HG03045 (cell line): ENCODE data around the gene LRP11.
"Not testable (repeated sequence)": the region's sequence is repeated elsewhere in the genome, so short reads cannot be mapped to it uniquely, and the experiment has no call there.

Experiments
- ATAC-seq: cut with Tn5 transposase; IDR thresholded peaks from one replicate; pipeline ENCODE4 v1.9.1; 2021; ENCODE audit warnings: mild to moderate bottlenecking, moderate library complexity; ENCODE audit not compliant: unreplicated experiment

Gene LRP11

GRCh38 chr6:149897855-149898744 is 33.9 kb upstream of the LRP11 start, which contains the start of gene RAET1E:
Gene RAET1E (minus strand): TSS chr6:149898113. CDS start chr6:149890901, 7,212 bp downstream.
- no peak for ATAC-seq

GRCh38 chr6:149897015-149897697 is 33.0 kb upstream of the LRP11 start:
- ATAC-seq: no peak

GRCh38 chr6:149896491-149896890 is 32.3 kb upstream of the LRP11 start:
- ATAC-seq: no peak

- no peak for ATAC-seq
Measured at GRCh38 chr6:149895833-149896271, 31.7 kb upstream of the LRP11 start.

GRCh38 chr6:149895048-149895590 is 31.0 kb upstream of the LRP11 start:
- ATAC-seq: no peak

GRCh38 chr6:149891864-149892263 is 27.7 kb upstream of the LRP11 start:
- not testable (repeated sequence) for ATAC-seq

- no peak for ATAC-seq
Measured at GRCh38 chr6:149891259-149891658, 27.1 kb upstream of the LRP11 start.

- ATAC-seq: no peak
Measured at GRCh38 chr6:149890629-149891045, 26.5 kb upstream of the LRP11 start.

- ATAC-seq: no peak
Measured at GRCh38 chr6:149889326-149889725, 25.2 kb upstream of the LRP11 start.

- no peak for ATAC-seq
Measured at GRCh38 chr6:149888659-149889058, 24.5 kb upstream of the LRP11 start.

GRCh38 chr6:149888093-149888492 is 23.9 kb upstream of the LRP11 start:
- ATAC-seq: no peak

- no peak for ATAC-seq
Measured at GRCh38 chr6:149887343-149887742, 23.2 kb upstream of the LRP11 start.

- ATAC-seq: no peak
Measured at GRCh38 chr6:149885888-149886287, 21.7 kb upstream of the LRP11 start.

- no peak for ATAC-seq
Measured at GRCh38 chr6:149884617-149885016, 20.5 kb upstream of the LRP11 start.

GRCh38 chr6:149884215-149884614 is 20.1 kb upstream of the LRP11 start:
- ATAC-seq: no peak

GRCh38 chr6:149881860-149882259 is 17.7 kb upstream of the LRP11 start:
- ATAC-seq: no peak

- no peak for ATAC-seq
Measured at GRCh38 chr6:149881066-149881766, 17.1 kb upstream of the LRP11 start.

- no peak for ATAC-seq
Measured at GRCh38 chr6:149877659-149878058, 13.5 kb upstream of the LRP11 start.

GRCh38 chr6:149876241-149876933 is 12.2 kb upstream of the LRP11 start:
- no peak for ATAC-seq

GRCh38 chr6:149872233-149872632 is 8.1 kb upstream of the LRP11 start:
- ATAC-seq: no peak
